ENCODE measurements around the gene SLC25A29.

The SLC25A29 gene

DNA sequence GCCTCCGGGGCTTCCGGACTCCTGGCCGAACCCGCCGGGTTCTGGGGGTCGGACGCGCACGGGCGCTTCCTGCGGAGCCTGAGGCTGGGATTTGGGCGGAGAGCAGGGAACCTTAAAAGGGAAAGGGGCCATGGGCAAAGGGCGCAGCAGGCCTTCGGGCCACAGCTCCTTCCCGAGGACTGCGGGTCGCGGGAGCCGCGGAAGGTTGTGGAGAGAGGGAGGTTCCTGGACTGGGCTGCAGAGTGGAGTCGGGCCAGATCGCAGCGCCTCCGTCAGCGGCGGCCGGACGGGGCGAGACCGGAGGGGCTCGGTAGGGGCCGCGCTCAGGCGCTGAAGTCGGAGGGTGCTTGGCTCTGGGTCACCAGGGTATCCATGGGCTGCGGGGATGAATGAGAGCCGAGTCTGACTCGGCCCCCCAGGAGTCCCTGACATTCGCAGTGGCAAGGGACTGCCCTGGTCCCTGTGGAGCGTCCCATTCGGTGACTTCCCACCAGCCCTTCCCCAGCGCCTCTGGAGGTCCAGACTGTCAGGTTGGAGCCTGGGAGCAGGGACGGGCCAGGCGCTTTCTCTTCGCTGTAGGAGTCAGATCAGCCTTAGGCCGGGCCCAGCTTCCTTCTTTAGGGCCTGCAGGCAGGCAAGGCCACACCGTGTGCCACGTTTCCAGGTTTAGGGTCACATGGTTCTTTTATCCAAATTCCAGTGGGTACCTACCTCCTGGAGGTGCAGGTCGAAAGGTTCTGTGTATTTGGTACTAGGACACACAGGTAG lies 938 bp upstream of the SLC25A29 start:
- Histone ChIP-seq H4K20me1 (ENCODE audit: control insufficient read depth, insufficient read depth, low read depth, low read length) (no peaks in the 10 kb centered on the region), H3K27me3 (ENCODE audit: control insufficient read depth, low read length) (peaks cover 37% of the 10 kb centered on the region), H3K36me3 (ENCODE audit: control insufficient read depth, low read length) (no peaks in the 10 kb centered on the region), H3K27ac (ENCODE audit: low read depth, low read length) (no peak overlapping the region), H3K9me2 (replicated peaks; ENCODE audit: control insufficient read depth, low read length) (no peaks in the 10 kb centered on the region), H3K4me2 (ENCODE audit: low read length) (peak overlapping the region; percentile 92), H3K79me2 (ENCODE audit: control insufficient read depth, low read length) (no peaks in the 10 kb centered on the region), H3K4me3 (ENCODE audit: low read length) (peak overlapping the region; percentile 80), H3F3A (ENCODE audit: control insufficient read depth, insufficient read depth) (no peaks in the 10 kb centered on the region; the same call in 1 of the 2 replicates), H3K4me1 (ENCODE audit: control insufficient read depth, low read length) (peaks cover 25% of the 10 kb centered on the region), H3K9me3 (ENCODE audit: control insufficient read depth, insufficient read depth, low read length) (no peaks in the 10 kb centered on the region)
- no peak for TF ChIP-seq CTCF (IDR thresholded peaks at IDR 0.05; ENCODE audit: low read depth, low read length, poor library complexity, severe bottlenecking)
- TF ChIP-seq EZH2phosphoT487 (IDR thresholded peaks at IDR 0.05; ENCODE audit: borderline replicate concordance, low read length), result no peak

GRCh38 chr14:100305324-100306100 lies 732 bp downstream of the SLC25A29 start:
- Histone ChIP-seq H3F3A (ENCODE audit: control insufficient read depth, insufficient read depth) (no peaks in the 10 kb centered on the region; the same call in 1 of the 2 replicates), H3K4me3 (ENCODE audit: low read length) (peak overlapping the region; percentile 80), H3K9me3 (ENCODE audit: control insufficient read depth, insufficient read depth, low read length) (no peaks in the 10 kb centered on the region), H3K27ac (ENCODE audit: low read depth, low read length) (no peak overlapping the region), H3K27me3 (ENCODE audit: control insufficient read depth, low read length) (peaks cover 37% of the 10 kb centered on the region), H3K4me2 (ENCODE audit: low read length) (peak overlapping the region; percentile 92), H3K9me2 (replicated peaks; ENCODE audit: control insufficient read depth, low read length) (no peaks in the 10 kb centered on the region), H3K36me3 (ENCODE audit: control insufficient read depth, low read length) (no peaks in the 10 kb centered on the region), H3K79me2 (ENCODE audit: control insufficient read depth, low read length) (no peaks in the 10 kb centered on the region), H3K4me1 (ENCODE audit: control insufficient read depth, low read length) (peaks cover 22% of the 10 kb centered on the region), H4K20me1 (ENCODE audit: control insufficient read depth, insufficient read depth, low read depth, low read length) (no peaks in the 10 kb centered on the region)
- no peak for TF ChIP-seq CTCF (IDR thresholded peaks at IDR 0.05; ENCODE audit: low read depth, low read length, poor library complexity, severe bottlenecking)
- peak; percentile 43; the same call in 1 of the 2 replicates for TF ChIP-seq EZH2phosphoT487 (IDR thresholded peaks at IDR 0.05; ENCODE audit: borderline replicate concordance, low read length)

DNA sequence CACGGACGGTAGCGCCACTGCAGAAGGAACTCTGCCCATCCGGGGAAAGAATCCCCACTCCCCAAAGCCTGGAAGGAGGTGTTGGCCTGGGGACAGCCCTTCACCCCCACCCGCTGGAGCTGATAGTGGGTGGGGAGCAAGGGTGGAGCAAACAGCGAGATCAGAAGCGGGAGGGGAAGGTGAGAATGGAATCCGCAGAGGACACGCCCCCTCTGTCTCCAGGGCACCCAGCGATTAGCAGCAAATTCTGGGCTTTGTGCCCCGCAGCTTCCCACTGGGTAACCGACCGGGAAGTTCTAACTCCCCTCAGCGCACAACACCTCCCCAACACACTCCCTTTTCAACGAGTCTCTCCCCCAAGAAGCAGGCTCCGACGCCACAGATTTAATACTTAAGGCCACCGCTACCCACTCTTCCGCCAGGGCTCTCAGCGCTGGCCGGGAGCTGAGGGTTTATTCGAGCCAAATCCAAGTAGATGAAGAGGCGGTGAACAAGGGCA lies 1.4 kb downstream of the SLC25A29 start:
- Histone ChIP-seq H3K4me2 (ENCODE audit: low read length) (peak overlapping the region; percentile 92), H3F3A (ENCODE audit: control insufficient read depth, insufficient read depth) (no peaks in the 10 kb centered on the region; the same call in 1 of the 2 replicates), H3K36me3 (ENCODE audit: control insufficient read depth, low read length) (no peaks in the 10 kb centered on the region), H3K9me2 (replicated peaks; ENCODE audit: control insufficient read depth, low read length) (no peaks in the 10 kb centered on the region), H3K4me3 (ENCODE audit: low read length) (peak overlapping the region; percentile 80), H3K27me3 (ENCODE audit: control insufficient read depth, low read length) (peaks cover 37% of the 10 kb centered on the region), H3K79me2 (ENCODE audit: control insufficient read depth, low read length) (no peaks in the 10 kb centered on the region), H3K4me1 (ENCODE audit: control insufficient read depth, low read length) (peaks cover 22% of the 10 kb centered on the region), H3K9me3 (ENCODE audit: control insufficient read depth, insufficient read depth, low read length) (no peaks in the 10 kb centered on the region), H4K20me1 (ENCODE audit: control insufficient read depth, insufficient read depth, low read depth, low read length) (no peaks in the 10 kb centered on the region), H3K27ac (ENCODE audit: low read depth, low read length) (no peak overlapping the region)
- TF ChIP-seq EZH2phosphoT487 (IDR thresholded peaks at IDR 0.05; ENCODE audit: borderline replicate concordance, low read length) (peak; percentile 97; the same call in 1 of the 2 replicates), CTCF (IDR thresholded peaks at IDR 0.05; ENCODE audit: low read depth, low read length, poor library complexity, severe bottlenecking) (no peak)
